ENCODE results near the gene KTN1.
A peak's percentile ranks its signal among the peaks of the same experiment; 100 is the strongest.

KTN1 gene

GRCh38 chr14:55718551-55718950, 138.5 kb downstream of the KTN1 start:
- no peak for DNase-seq

- DNase-seq = no peak
These were observed 140.8 kb downstream of the KTN1 start for GRCh38 chr14:55720796-55721195.

DNA sequence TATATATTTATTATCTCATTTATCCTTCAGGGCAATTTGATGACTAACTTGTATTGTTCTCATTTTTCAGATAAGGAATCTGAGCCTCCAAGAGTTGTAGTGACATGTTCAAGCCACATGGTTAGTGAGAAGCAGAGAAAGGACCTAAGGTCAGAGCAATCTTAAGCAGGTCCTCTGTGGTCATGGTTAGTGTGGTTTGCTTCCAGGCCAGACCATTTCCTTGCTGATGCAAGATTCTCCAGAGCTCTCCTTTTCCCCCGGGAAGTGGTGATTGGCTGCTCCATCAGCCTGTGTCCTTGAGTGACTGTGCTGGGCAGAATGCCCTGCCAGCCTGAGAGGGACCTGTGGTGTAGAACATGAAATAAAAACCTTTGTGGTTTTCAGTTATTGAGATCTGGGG, 141.3 kb downstream of the KTN1 start:
- no peak for DNase-seq

- DNase-seq = no peak
These were observed 142.0 kb downstream of the KTN1 start for GRCh38 chr14:55722054-55722453.

DNA sequence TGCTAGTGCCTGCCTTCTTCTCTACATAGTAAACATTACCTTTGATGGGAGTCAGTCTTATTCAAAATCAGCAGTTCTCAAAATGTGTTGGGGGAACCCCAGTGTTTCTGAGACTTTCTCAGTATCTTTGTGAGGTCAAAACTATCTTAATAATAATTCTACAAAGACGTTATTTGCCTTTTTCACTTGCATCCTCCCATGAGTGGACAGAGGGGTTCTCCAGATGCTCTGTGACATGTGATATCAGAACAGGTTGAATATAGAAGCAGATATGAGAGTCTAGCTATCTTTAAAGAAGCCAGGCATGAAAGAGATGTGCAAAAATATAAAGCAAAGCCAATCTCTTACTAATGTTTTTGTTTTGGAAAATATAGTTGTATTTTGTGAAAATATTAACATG, 144.7 kb downstream of the KTN1 start:
- DNase-seq = no peak

GRCh38 chr14:55730592-55731310, 150.7 kb downstream of the KTN1 start:
- DNase-seq = peak; percentile 10 to 24 (median 18)

GRCh38 chr14:55731311-55731872, 151.4 kb downstream of the KTN1 start:
- DNase-seq = no peak

DNA sequence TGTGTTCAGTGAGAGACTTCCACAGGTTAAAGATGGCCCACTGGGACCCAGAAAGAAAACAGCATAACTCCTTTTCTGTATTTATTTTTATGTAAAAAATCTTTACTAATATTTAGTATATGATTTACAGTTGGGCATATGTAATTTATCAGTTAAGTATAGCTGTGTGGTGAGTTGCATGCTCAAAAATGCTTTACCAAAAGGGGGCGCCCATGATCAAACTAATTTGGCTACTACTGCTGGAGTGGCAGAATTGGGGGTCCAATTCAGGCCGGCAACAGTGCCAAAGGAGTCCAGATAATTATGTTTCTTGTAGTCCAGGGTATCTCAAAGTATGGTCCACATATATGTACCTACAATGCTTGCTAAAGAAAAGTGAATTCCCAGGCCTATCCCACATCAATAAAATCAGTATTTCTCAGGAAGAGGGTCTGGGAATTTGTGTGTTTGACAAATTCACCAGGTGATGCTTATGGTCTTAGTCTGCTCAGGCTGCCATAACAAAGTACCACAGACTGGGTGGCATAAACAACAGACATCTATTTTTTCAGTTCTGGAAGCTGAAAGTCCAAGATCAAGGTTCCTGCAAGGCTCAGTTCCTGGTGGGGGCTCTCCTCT, 152.0 kb downstream of the KTN1 start:
- peak; percentile 55 to 72 (median 71) for DNase-seq

DNA sequence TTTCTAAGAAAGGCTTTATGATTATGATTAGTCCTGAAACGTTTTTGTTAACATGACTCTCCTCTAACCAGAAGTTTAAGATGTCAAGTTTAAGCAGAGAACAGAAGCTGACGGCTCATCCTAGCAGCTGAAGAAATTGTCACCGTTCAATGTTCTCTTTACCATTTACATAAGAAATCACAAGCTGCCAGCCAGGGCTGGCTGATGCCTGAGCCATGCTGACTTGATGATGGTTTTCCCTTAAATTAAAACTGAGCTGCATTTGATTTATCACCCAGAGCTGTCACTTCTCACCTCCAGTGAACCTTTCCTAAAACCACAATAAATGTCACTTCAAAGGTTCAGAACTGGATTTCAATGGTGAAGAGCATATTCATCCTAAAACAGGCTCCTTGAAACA, 153.6 kb downstream of the KTN1 start:
- no peak for DNase-seq
